LNCaP clone FGC (cell line): ENCODE measurements around the gene SPEM2.

Experiments
- DNase-seq: peaks from one replicate; pipeline ENCODE4 v3.0.0-alpha.2; 2011; ENCODE audit warnings: low read depth
- H3K4me3 ChIP-seq: 2 replicates; pipeline ENCODE4 v1.5.1; 2011; ENCODE audit warnings: mild to moderate bottlenecking, low read depth, low read length, control low read depth
- CTCF ChIP-seq: IDR thresholded peaks from 2 replicates; pipeline ENCODE4 v1.5.1; 2012; ENCODE audit warnings: mild to moderate bottlenecking; ENCODE audit not compliant: control insufficient read depth, insufficient read depth; ENCODE audit errors: extremely low read depth

The SPEM2 gene

GRCh38 chr17:7383742-7384488 lies 41.5 kb upstream of the SPEM2 start:
- DNase-seq: no peak
- no peak for TF ChIP-seq CTCF
- no peak overlapping the region for H3K4me3 ChIP-seq

GRCh38 chr17:7384489-7385081 lies 40.8 kb upstream of the SPEM2 start:
- H3K4me3 ChIP-seq: no peak overlapping the region
- no peak for DNase-seq

GRCh38 chr17:7388856-7389255 lies 36.6 kb upstream of the SPEM2 start:
- no peak for DNase-seq
- TF ChIP-seq CTCF: no peak
- no peak overlapping the region for H3K4me3 ChIP-seq

More at GRCh38 chr17:7384489-7385081, 40.8 kb upstream of the SPEM2 start:
- no peak for TF ChIP-seq CTCF

- DNase-seq: no peak
- TF ChIP-seq CTCF: no peak
- H3K4me3 ChIP-seq: no peak overlapping the region
These were observed 35.2 kb upstream of the SPEM2 start for GRCh38 chr17:7389924-7390910.

- no peak for DNase-seq
- no peak for TF ChIP-seq CTCF
- H3K4me3 ChIP-seq: no peak overlapping the region
These were observed 34.1 kb upstream of the SPEM2 start for GRCh38 chr17:7391307-7391706.

- DNase-seq: no peak
- no peak for TF ChIP-seq CTCF
- H3K4me3 ChIP-seq: peak overlapping the region; percentile 63
These were observed 32.5 kb upstream of the SPEM2 start for GRCh38 chr17:7392696-7393612.
